IMR-90 (cell line): ENCODE data around the gene MYRFL. TPM values are rescaled to one million over a fixed set of nuclear protein-coding genes. Genes with fewer than 3 reads are reported as not detected.

ENCODE experiments used
- ATAC-seq: fragments of 200-7000 bp; cut with Tn5 transposase; 2 replicates; pipeline ENCODE4 v1.9.1; 2020; ENCODE audit warnings: low read depth, mild to moderate bottlenecking, moderate library complexity
- BruUV-seq: library from RNA; stranded (reverse); fragments of 400-500 nt; replicated peaks from 2 replicates; lab custom pipeline; 2021; lab: Mats Ljungman, UMichigan
- CTCF ChIA-PET: fragments of 300-600 bp; formaldehyde crosslinking; extraction: SDS; loops from one replicate; lab custom pipeline; 2021; ENCODE audit warnings: antibody characterized with exemption; lab: Yijun Ruan, JAX
- POLR2A ChIA-PET: fragments of 300-600 bp; sonication (Branson Sonifier 250); formaldehyde crosslinking; loops from one replicate; lab custom pipeline; 2022; ENCODE audit warnings: antibody characterized with exemption; ENCODE audit not compliant: unreplicated experiment; lab: Charles Lee
- DNase-seq: peaks from one replicate; pipeline ENCODE4 v3.0.0; 2013
- H2AFZ ChIP-seq: replicated peaks from 2 replicates; pipeline ENCODE3; 2013; ENCODE audit warnings: low read length, mild to moderate bottlenecking; ENCODE audit not compliant: poor library complexity
- H2AK5ac ChIP-seq: 2 replicates; pipeline ENCODE4 v1.6.1; 2013; ENCODE audit warnings: low read depth, low read length, inconsistent platforms
- H2AK9ac ChIP-seq: replicated peaks from 2 replicates; pipeline ENCODE3; 2013; ENCODE audit warnings: mild to moderate bottlenecking, low read depth, low read length, moderate library complexity; ENCODE audit not compliant: poor library complexity
- H2BK120ac ChIP-seq: 2 replicates; pipeline ENCODE4 v1.6.1; 2013; ENCODE audit warnings: low read depth, low read length, inconsistent platforms
- H2BK15ac ChIP-seq: 3 replicates; pipeline ENCODE4 v1.6.1; 2013; ENCODE audit warnings: low read depth, low read length, inconsistent platforms
- H2BK20ac ChIP-seq: 2 replicates; pipeline ENCODE4 v1.6.1; 2013; ENCODE audit warnings: low read depth, mild to moderate bottlenecking, inconsistent platforms, low read length, moderate library complexity
- H2BK5ac ChIP-seq: 2 replicates; pipeline ENCODE4 v1.6.1; 2013; ENCODE audit warnings: mild to moderate bottlenecking, low read depth, low read length, inconsistent platforms; ENCODE audit not compliant: poor library complexity, severe bottlenecking
- H3K14ac ChIP-seq: replicated peaks from 2 replicates; pipeline ENCODE4 v1.6.1; 2013; ENCODE audit warnings: low read depth, low read length, inconsistent platforms
- H3K18ac ChIP-seq: 2 replicates; pipeline ENCODE4 v1.6.1; 2013; ENCODE audit warnings: low read depth, low read length, control low read depth
- H3K23ac ChIP-seq: 2 replicates; pipeline ENCODE4 v1.6.1; 2013; ENCODE audit warnings: low read depth, low read length, inconsistent platforms
- H3K27ac ChIP-seq: 2 replicates; pipeline ENCODE4 v1.5.1; 2013; ENCODE audit warnings: mild to moderate bottlenecking, control low read depth, low read length; ENCODE audit not compliant: insufficient read depth
- H3K27me3 ChIP-seq: 2 replicates; pipeline ENCODE4 v1.6.1; 2013; ENCODE audit warnings: low read length; ENCODE audit not compliant: control insufficient read depth, insufficient read depth
- H3K36me3 ChIP-seq: 2 replicates; pipeline ENCODE4 v1.6.1; 2013; ENCODE audit warnings: low read length, mixed read lengths; ENCODE audit not compliant: control insufficient read depth, insufficient read depth
- H3K4ac ChIP-seq: 2 replicates; pipeline ENCODE4 v1.6.1; 2013; ENCODE audit warnings: low read depth, low read length, inconsistent platforms
- H3K4me1 ChIP-seq: 2 replicates; pipeline ENCODE4 v1.6.1; 2013; ENCODE audit warnings: low read length, mixed read lengths; ENCODE audit not compliant: control insufficient read depth, insufficient read depth
- H3K4me2 ChIP-seq: 2 replicates; pipeline ENCODE4 v1.6.1; 2013; ENCODE audit warnings: low read depth, mild to moderate bottlenecking, control low read depth, low read length, moderate library complexity
- H3K4me3 ChIP-seq: 2 replicates; pipeline ENCODE4 v1.5.1; 2013; ENCODE audit warnings: low read depth, mild to moderate bottlenecking, control low read depth, low read length, moderate library complexity; ENCODE audit not compliant: insufficient read depth
- H3K56ac ChIP-seq: 2 replicates; pipeline ENCODE4 v1.6.1; 2013; ENCODE audit warnings: low read length, inconsistent platforms; ENCODE audit not compliant: insufficient read depth; ENCODE audit errors: extremely low read depth
- H3K79me1 ChIP-seq, 2 experiments: 2 replicates each; pipeline ENCODE4 v1.6.1; 2013; ENCODE audit warnings: low read length in 2 of 2, inconsistent platforms in 1 of 2, low read depth in 1 of 2
- H3K9ac ChIP-seq: 2 replicates; pipeline ENCODE4 v1.6.1; 2013; ENCODE audit warnings: low read depth, low read length, control low read depth
- H3K9me1 ChIP-seq: 2 replicates; pipeline ENCODE4 v1.6.1; 2013; ENCODE audit warnings: low read length, inconsistent platforms; ENCODE audit not compliant: insufficient read depth
- H3K9me3 ChIP-seq: 2 replicates; pipeline ENCODE4 v1.6.1; 2013; ENCODE audit warnings: low read length; ENCODE audit not compliant: control insufficient read depth, insufficient read depth
- H4K20me1 ChIP-seq: 2 replicates; pipeline ENCODE4 v1.6.1; 2013; ENCODE audit warnings: low read length, inconsistent platforms; ENCODE audit not compliant: insufficient read depth
- H4K5ac ChIP-seq: 2 replicates; pipeline ENCODE4 v1.6.1; 2013; ENCODE audit warnings: mild to moderate bottlenecking, low read depth, low read length, control low read depth
- H4K8ac ChIP-seq, 2 experiments: 2 replicates each; pipeline ENCODE4 v1.6.1; 2013; ENCODE audit warnings: low read depth in 2 of 2, low read length in 2 of 2, control low read depth in 1 of 2, inconsistent platforms in 1 of 2
- H4K91ac ChIP-seq: 2 replicates; pipeline ENCODE4 v1.6.1; 2013; ENCODE audit warnings: low read depth, low read length, inconsistent platforms; ENCODE audit not compliant: insufficient read depth
- CEBPB ChIP-seq: IDR thresholded peaks from 2 replicates; pipeline ENCODE4 v1.6.1; 2012; ENCODE audit warnings: low read depth, low read length, improper control_type of control experiment
- CHD1 ChIP-seq: IDR thresholded peaks from 2 replicates; pipeline ENCODE4 v1.6.1; 2012; ENCODE audit warnings: low read depth, low read length, improper control_type of control experiment
- FOS ChIP-seq: fragments of 150-350 bp; IDR thresholded peaks from 2 replicates; pipeline ENCODE4 v1.6.1; 2016; ENCODE audit warnings: low read depth, low read length
- MAFK ChIP-seq: IDR thresholded peaks from 2 replicates; pipeline ENCODE4 v1.6.1; 2012; ENCODE audit warnings: low read depth, low read length, improper control_type of control experiment
- MAZ ChIP-seq: IDR thresholded peaks from 2 replicates; pipeline ENCODE4 v1.6.1; 2012; ENCODE audit warnings: low read depth, mild to moderate bottlenecking, low read length, improper control_type of control experiment, moderate library complexity, borderline replicate concordance
- RAD21 ChIP-seq: IDR thresholded peaks from 2 replicates; pipeline ENCODE4 v1.6.1; 2012; ENCODE audit warnings: low read length, improper control_type of control experiment
- SMC3 ChIP-seq: fragments of 150-350 bp; IDR thresholded peaks from 2 replicates; pipeline ENCODE4 v1.6.1; 2016; ENCODE audit warnings: low read depth, mild to moderate bottlenecking, antibody characterized with exemption, low read length, moderate library complexity
- dilution Hi-C: fragments of 300-500 bp; cut with HindIII; formaldehyde crosslinking; loops from one replicate; pipeline ENCODE4 v1.14.3; 2018; ENCODE audit warnings: low sequenced_read_pairs; ENCODE audit not compliant: unreplicated experiment
- in situ Hi-C: fragments of 300-500 bp; cut with MboI; formaldehyde crosslinking; loops from 3 replicates; pipeline ENCODE4 v1.14.3; 2019; ENCODE audit warnings: low sequenced_read_pairs, inconsistent platforms, mixed read lengths
- intact Hi-C: fragments of 100-400 bp; cut with micrococcal nuclease; formaldehyde crosslinking; loops from 2 replicates; pipeline ENCODE4 v1.10.0; 2022
- polyA plus RNA-seq, 3 experiments: library from polyadenylated mRNA; depleted of rRNA; stranded (reverse); fragments of >200 nt; gene quantifications; 2 replicates each; pipeline ENCODE4 v1.2.3, GENCODE V29; 2012; ENCODE audit warnings: low replicate concordance in 1 of 3
- total RNA-seq: library from RNA; depleted of rRNA; stranded (reverse); fragments of >200 nt; gene quantifications from 2 replicates; pipeline ENCODE4 v1.2.3, GENCODE V29; 2012

MYRFL gene
- total and polyA plus RNA-seq, 2 of the 4 experiments (the other 2 are of a cell fraction): not detected

GRCh38 chr12:69961246-69961645 is 136.2 kb downstream of the MYRFL start:
- intact Hi-C loops: no loop called here
- H3K56ac ChIP-seq: no peak overlapping the region

More at GRCh38 chr12:69961246-69961645, 136.2 kb downstream of the MYRFL start:
- Histone ChIP-seq H2AK5ac (no peak overlapping the region), H2AK9ac (no peak overlapping the region), H3K4me2 (no peak overlapping the region), H3K79me1 (no peaks in the 10 kb centered on the region), H4K91ac (no peak overlapping the region), H3K23ac (no peak overlapping the region), H4K20me1 (no peaks in the 10 kb centered on the region), H3K4me3 (no peak overlapping the region), H2BK5ac (no peak overlapping the region), H3K9me3 (no peaks in the 10 kb centered on the region), H4K5ac (no peak overlapping the region), H2BK15ac (no peak overlapping the region), H3K9me1 (no peaks in the 10 kb centered on the region; the same call in 1 of the 2 replicates), H3K36me3 (no peaks in the 10 kb centered on the region), H3K27me3 (peaks cover 3% of the 10 kb centered on the region; the same call in 1 of the 2 replicates), H4K8ac (no peak overlapping the region), H3K9ac (no peak overlapping the region), H3K27ac (no peak overlapping the region), H3K4me1 (no peaks in the 10 kb centered on the region), H2BK20ac (no peak overlapping the region), H3K18ac (no peak overlapping the region), H2BK120ac (no peak overlapping the region), H3K14ac (no peak overlapping the region), H2AFZ (no peak overlapping the region), H3K4ac (no peak overlapping the region)
- no peak for DNase-seq
- ChIA-PET CTCF (no interaction called here), POLR2A (no interaction called here)
- no peak for ATAC-seq
- BruUV-seq: no TSS peak
- TF ChIP-seq CEBPB (no peak), MAFK (no peak), CHD1 (no peak), MAZ (no peak), FOS (no peak), SMC3 (no peak), RAD21 (no peak)
- in situ Hi-C loops (no loop called here), dilution Hi-C loops (no loop called here)
